SK-N-SH (cell line): ENCODE results near the gene LHFPL6. TPM values are rescaled to one million over a fixed set of nuclear protein-coding genes. Genes with fewer than 3 reads are reported as not detected.

Experiments
- CTCF ChIA-PET: fragments of 300-600, 350-600 bp; formaldehyde crosslinking; extraction: SDS; loops from one replicate; lab custom pipeline; 2021; lab: Yijun Ruan, JAX
- POLR2A ChIA-PET: fragments of 350-600 bp; sonication (Branson Sonifier 250); formaldehyde crosslinking; extraction: SDS; loops from one replicate; lab custom pipeline; 2020; ENCODE audit warnings: antibody characterized with exemption, inconsistent platforms; lab: Yijun Ruan, JAX
- DNase-seq: peaks from one replicate; pipeline ENCODE4 v3.0.0; 2012
- H2AFZ ChIP-seq: fragments of 200-600 bp; sonication (generic); 2 replicates; pipeline ENCODE4 v1.8.1; 2016; ENCODE audit warnings: antibody characterized with exemption, mild to moderate bottlenecking, low read depth
- H3F3A ChIP-seq: fragments of 200-600 bp; sonication (generic); replicated peaks from 2 replicates; pipeline ENCODE3; 2016; ENCODE audit warnings: antibody characterized with exemption, mild to moderate bottlenecking; ENCODE audit not compliant: insufficient read depth
- H3K27ac ChIP-seq, 2 experiments: fragments of 200-500 bp in 1 of 2; fragments of 200-600 bp in 1 of 2; sonication (Bioruptor generic) in 1 of 2; sonication (generic), shearing (Covaris generic) in 1 of 2; 2 replicates each; pipeline versions ENCODE4 v1.5.1 to v1.6.1; 2014 to 2016; ENCODE audit warnings: low read depth in 2 of 2, inconsistent platforms in 1 of 2, low read length in 1 of 2, mild to moderate bottlenecking in 1 of 2, mixed read lengths in 1 of 2
- H3K27me3 ChIP-seq: fragments of 200-600 bp; sonication (generic), shearing (Covaris generic); 2 replicates; pipeline ENCODE4 v1.6.1; 2016; ENCODE audit warnings: mixed run types; ENCODE audit not compliant: insufficient read depth
- H3K36me3 ChIP-seq, 2 experiments: fragments of 200-500 bp in 1 of 2; fragments of 200-600 bp in 1 of 2; sonication (Bioruptor generic) in 1 of 2; sonication (generic) in 1 of 2; replicated peaks in 1 of 2; 2 replicates each; pipeline versions ENCODE3 to v1.5.1; 2014 to 2016; ENCODE audit warnings: low read length in 1 of 2, mild to moderate bottlenecking in 1 of 2; ENCODE audit not compliant: insufficient read depth in 2 of 2, control insufficient read depth in 1 of 2
- H3K4me1 ChIP-seq, 2 experiments: fragments of 200-500 bp in 1 of 2; fragments of 200-600 bp in 1 of 2; sonication (Bioruptor generic) in 1 of 2; sonication (generic), shearing (Covaris generic) in 1 of 2; 2 replicates each; pipeline versions ENCODE4 v1.5.1 to v1.6.1; 2014 to 2016; ENCODE audit warnings: low read depth in 1 of 2, low read length in 1 of 2, mixed run types in 1 of 2; ENCODE audit not compliant: insufficient read depth in 2 of 2, control insufficient read depth in 1 of 2
- H3K4me2 ChIP-seq: fragments of 200-600 bp; sonication (generic), shearing (Covaris generic); 2 replicates; pipeline ENCODE4 v1.6.1; 2017; ENCODE audit warnings: mixed run types
- H3K4me3 ChIP-seq, 2 experiments: fragments of 200-500 bp in 1 of 2; fragments of 200-600 bp in 1 of 2; sonication (Bioruptor generic) in 1 of 2; sonication (generic), shearing (Covaris generic) in 1 of 2; 2 replicates each; pipeline versions ENCODE4 v1.5.1 to v1.8.1; 2014 to 2016; ENCODE audit warnings: low read depth in 2 of 2, inconsistent platforms in 1 of 2, low read length in 1 of 2, mild to moderate bottlenecking in 1 of 2, mixed read lengths in 1 of 2, moderate library complexity in 1 of 2
- H3K79me2 ChIP-seq: fragments of 200-600 bp; sonication (generic); 2 replicates; pipeline ENCODE4 v1.8.1; 2017; ENCODE audit warnings: mild to moderate bottlenecking; ENCODE audit not compliant: insufficient read depth
- H3K9ac ChIP-seq: fragments of 200-600 bp; sonication (generic); 2 replicates; pipeline ENCODE4 v1.6.1; 2017; ENCODE audit warnings: mixed run types
- H3K9me2 ChIP-seq: fragments of 200-600 bp; sonication (generic); 2 replicates; pipeline ENCODE4 v1.6.1; 2017; ENCODE audit warnings: mixed run types
- H3K9me3 ChIP-seq: fragments of 200-600 bp; sonication (generic); 2 replicates; pipeline ENCODE4 v1.6.1; 2017; ENCODE audit warnings: mixed run types, mild to moderate bottlenecking, moderate library complexity
- H4K20me1 ChIP-seq: fragments of 200-600 bp; sonication (generic); 2 replicates; pipeline ENCODE4 v1.6.1; 2017; ENCODE audit warnings: mild to moderate bottlenecking, mixed run types; ENCODE audit not compliant: insufficient read depth
- CHD2 ChIP-seq: fragments of 150-350 bp; IDR thresholded peaks from 2 replicates; pipeline ENCODE4 v1.6.1; 2018; ENCODE audit warnings: low read length; ENCODE audit not compliant: partially characterized antibody
- CTCF ChIP-seq: fragments of 200-600 bp; sonication (generic); IDR thresholded peaks from 2 replicates; pipeline ENCODE4 v1.6.1; 2017; ENCODE audit warnings: antibody characterized with exemption, mild to moderate bottlenecking, moderate library complexity
- ELF1 ChIP-seq: IDR thresholded peaks from 2 replicates; pipeline ENCODE4 v1.4.0; 2012
- EP300 ChIP-seq, 2 experiments: IDR thresholded peaks; 2 replicates each; pipeline versions ENCODE4 v1.4.0 to v1.6.1; 2012; ENCODE audit warnings: borderline replicate concordance in 1 of 2, low read depth in 1 of 2, low read length in 1 of 2
- GABPA ChIP-seq: IDR thresholded peaks from 2 replicates; pipeline ENCODE4 v1.4.0; 2012; ENCODE audit warnings: low read depth, mild to moderate bottlenecking
- IRF3 ChIP-seq: fragments of 150-350 bp; IDR thresholded peaks from 2 replicates; pipeline ENCODE4 v1.6.1; 2016; ENCODE audit warnings: mild to moderate bottlenecking, low read depth, low read length
- JUND ChIP-seq: IDR thresholded peaks from 2 replicates; pipeline ENCODE4 v1.4.0; 2012
- MEF2A ChIP-seq: IDR thresholded peaks from 2 replicates; pipeline ENCODE4 v1.4.0; 2012; ENCODE audit warnings: low read depth, borderline replicate concordance
- MXI1 ChIP-seq: IDR thresholded peaks from 2 replicates; pipeline ENCODE4 v1.6.1; 2012; ENCODE audit warnings: mild to moderate bottlenecking, low read depth, low read length, improper control_type of control experiment
- NRF1 ChIP-seq: IDR thresholded peaks from 2 replicates; pipeline ENCODE4 v1.6.1; 2012; ENCODE audit warnings: low read depth, mild to moderate bottlenecking, low read length
- RCOR1 ChIP-seq: fragments of 150-350 bp; IDR thresholded peaks from 2 replicates; pipeline ENCODE4 v1.6.1; 2017; ENCODE audit warnings: antibody characterized with exemption, low read length
- RFX5 ChIP-seq: IDR thresholded peaks from 2 replicates; pipeline ENCODE4 v1.6.1; 2012; ENCODE audit warnings: mild to moderate bottlenecking, improper control_type of control experiment, low read length
- RXRA ChIP-seq: IDR thresholded peaks from 2 replicates; pipeline ENCODE4 v1.4.0; 2012; ENCODE audit warnings: low read depth, mild to moderate bottlenecking, borderline replicate concordance
- TAF1 ChIP-seq: IDR thresholded peaks from 2 replicates; pipeline ENCODE4 v1.6.1; 2012; ENCODE audit warnings: low read depth, mild to moderate bottlenecking, low read length, moderate library complexity, borderline replicate concordance
- TCF12 ChIP-seq: IDR thresholded peaks from 2 replicates; pipeline ENCODE4 v1.4.0; 2012
- USF1 ChIP-seq: IDR thresholded peaks from 2 replicates; pipeline ENCODE4 v1.4.0; 2012; ENCODE audit warnings: low read depth, borderline replicate concordance
- ZBTB33 ChIP-seq: IDR thresholded peaks from 2 replicates; pipeline ENCODE4 v1.4.0; 2012; ENCODE audit warnings: low read depth, borderline replicate concordance
- WGBS: methylation state at CpG from one replicate; pipeline ENCODE4 v1.1.6; 2017; ENCODE audit warnings: low lambda C conversion rate; 5-methylcytosine and 5-hydroxymethylcytosine counted together
- polyA plus RNA-seq, 3 experiments: library from polyadenylated mRNA; depleted of rRNA; stranded (reverse); fragments of >200 nt; gene quantifications; 2 replicates each; pipeline ENCODE4 v1.2.3, GENCODE V29; 2012

Gene LHFPL6
- polyA plus RNA-seq, 1 of the 3 experiments (the other 2 are of a cell fraction) = 22.2 TPM

GRCh38 chr13:39419876-39420275 lies 183.1 kb downstream of the LHFPL6 start:
- CTCF ChIA-PET = interaction anchor here (2.0 kb wide), 1 partner anchor 196 kb away, joined by 8 read pairs; no protein-coding TSS in a partner anchor
- H3K9me2 ChIP-seq = no peaks in the 10 kb centered on the region
- H3K4me2 ChIP-seq = no peak overlapping the region
- H3K9me3 ChIP-seq = no peaks in the 10 kb centered on the region
- H2AFZ ChIP-seq = no peak overlapping the region
- no peak for TF ChIP-seq IRF3
- no peak for TF ChIP-seq RCOR1
- no peak for TF ChIP-seq RFX5
- no peak for TF ChIP-seq USF1
- TF ChIP-seq JUND = no peak
- no peak for TF ChIP-seq RXRA
- no peak for TF ChIP-seq GABPA
- no peak for TF ChIP-seq CHD2
- no peak for TF ChIP-seq ZBTB33
- TF ChIP-seq NRF1 = no peak
- no peak for TF ChIP-seq ELF1
- TF ChIP-seq TCF12 = no peak
- TF ChIP-seq TAF1 = no peak
- no peak for TF ChIP-seq MEF2A
- no peak for TF ChIP-seq MXI1
- no peak for TF ChIP-seq EP300 (IDR thresholded peaks at IDR 0.05; ENCODE audit: borderline replicate concordance in 1 of 2, low read depth in 1 of 2, low read length in 1 of 2)
- no peak for TF ChIP-seq CTCF
- peaks cover 0 to 3% of the 10 kb centered on the region in 2 experiments; a peak in 1 of 4 replicates for H3K4me1 ChIP-seq
- H3K27me3 ChIP-seq = no peaks in the 10 kb centered on the region
- no peaks in the 10 kb centered on the region for H4K20me1 ChIP-seq
- no peak overlapping the region for H3K9ac ChIP-seq
- H3K79me2 ChIP-seq = no peaks in the 10 kb centered on the region
- H3F3A ChIP-seq = no peaks in the 10 kb centered on the region
- H3K4me3 ChIP-seq = no peak overlapping the region
- 86% methylated on average over 4 of the region's 4 CpGs for WGBS
- H3K27ac ChIP-seq = no peak overlapping the region
- no peak for DNase-seq
- POLR2A ChIA-PET = no interaction called here
- H3K36me3 ChIP-seq = no peaks in the 10 kb centered on the region
